ENCODE measurements around the gene MAPK7. TPM values are rescaled to one million over a fixed set of nuclear protein-coding genes. Genes with fewer than 3 reads are reported as not detected.
A peak's percentile ranks its signal among the peaks of the same experiment; 100 is the strongest.

The MAPK7 gene
- 17.3 and 20.3 TPM in 2 replicates for total RNA-seq

DNA sequence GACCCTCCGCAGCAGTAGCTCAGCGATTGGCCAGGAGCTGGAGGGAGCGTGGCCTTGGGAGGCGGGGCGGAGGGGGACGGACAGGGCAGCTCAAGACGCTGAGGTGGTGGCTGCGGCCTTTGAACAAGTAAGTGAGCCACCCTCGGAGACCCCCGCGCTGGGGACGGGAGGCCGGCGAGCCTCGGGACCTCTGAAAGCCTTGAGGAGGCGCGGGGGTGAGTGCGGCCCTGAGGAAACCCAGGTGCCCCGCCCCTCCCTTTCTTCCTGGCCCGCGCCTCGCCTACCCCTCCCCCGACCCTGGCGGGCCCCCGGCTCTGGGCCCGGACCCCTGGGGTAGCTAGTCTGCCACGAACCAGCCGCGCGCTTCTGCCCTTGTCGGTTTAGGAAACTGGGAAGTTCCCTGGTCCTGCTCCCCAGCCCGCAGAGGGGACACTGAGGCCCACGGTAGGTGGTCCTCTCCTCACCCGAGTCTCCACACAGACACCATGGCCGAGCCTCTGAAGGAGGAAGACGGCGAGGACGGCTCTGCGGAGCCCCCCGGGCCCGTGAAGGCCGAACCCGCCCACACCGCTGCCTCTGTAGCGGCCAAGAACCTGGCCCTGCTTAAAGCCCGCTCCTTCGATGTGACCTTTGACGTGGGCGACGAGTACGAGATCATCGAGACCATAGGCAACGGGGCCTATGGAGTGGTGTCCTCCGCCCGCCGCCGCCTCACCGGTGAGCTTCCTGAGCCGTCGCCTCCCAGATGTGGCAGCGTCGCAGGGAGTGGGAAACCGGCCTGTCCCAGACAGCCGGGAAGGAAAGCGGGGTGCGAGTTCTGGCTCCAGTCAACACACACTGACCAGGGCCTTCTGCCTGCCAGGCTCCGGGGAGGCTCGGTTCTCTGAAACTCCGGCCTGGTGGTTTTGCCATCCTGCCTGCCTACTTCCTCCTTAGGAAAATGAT, at the start of gene MAPK7:
Gene MAPK7 (plus strand): TSS at position 83 of the 945 bp plus-strand sequence. CDS start 403 bp downstream, at position 486.

DNA sequence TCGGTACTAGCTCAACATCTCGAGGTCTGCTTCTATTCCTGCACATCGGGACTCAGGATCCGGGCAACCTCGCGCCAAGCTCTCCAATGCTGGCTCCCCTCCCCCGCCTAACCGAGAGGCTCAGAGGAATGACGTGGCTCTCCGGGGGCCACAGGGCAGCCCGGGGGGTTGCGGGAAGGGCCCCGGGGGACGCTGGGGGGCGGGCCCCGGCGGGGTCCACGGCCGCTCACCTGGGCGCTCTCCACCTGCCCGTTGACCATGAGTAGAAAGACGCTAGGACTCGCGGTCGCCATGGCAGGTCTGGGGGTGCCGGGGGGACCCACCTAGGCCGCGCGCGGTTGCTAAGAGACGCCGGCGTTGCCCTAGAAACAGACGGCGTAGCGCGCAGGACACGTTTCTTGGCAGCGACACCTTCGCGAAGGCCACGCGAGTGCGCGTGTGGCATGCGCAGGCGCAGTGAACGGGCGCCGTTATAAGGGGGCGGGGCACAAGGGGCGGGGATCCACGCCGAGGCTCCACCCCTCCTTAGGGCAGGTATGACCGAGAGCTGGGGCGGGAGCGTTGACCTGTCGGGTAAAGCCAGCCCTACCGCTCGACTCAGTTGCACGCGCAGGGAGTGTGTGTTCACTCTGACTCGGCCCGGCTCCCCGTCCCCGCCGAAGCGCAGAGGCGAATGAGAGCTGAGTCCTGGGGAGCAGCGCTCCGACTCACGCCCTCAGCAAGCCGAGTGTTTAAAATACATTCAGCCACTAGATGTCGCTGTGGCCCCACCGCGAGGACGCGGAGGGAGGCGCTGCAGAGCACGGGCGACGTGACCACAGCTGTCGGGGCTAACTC, 15.8 kb upstream of the MAPK7 start, which contains the start of gene B9D1:
Gene B9D1 (minus strand): TSS at position 447 of the 837 bp plus-strand sequence. CDS start 154 bp downstream, at position 293.

DNA sequence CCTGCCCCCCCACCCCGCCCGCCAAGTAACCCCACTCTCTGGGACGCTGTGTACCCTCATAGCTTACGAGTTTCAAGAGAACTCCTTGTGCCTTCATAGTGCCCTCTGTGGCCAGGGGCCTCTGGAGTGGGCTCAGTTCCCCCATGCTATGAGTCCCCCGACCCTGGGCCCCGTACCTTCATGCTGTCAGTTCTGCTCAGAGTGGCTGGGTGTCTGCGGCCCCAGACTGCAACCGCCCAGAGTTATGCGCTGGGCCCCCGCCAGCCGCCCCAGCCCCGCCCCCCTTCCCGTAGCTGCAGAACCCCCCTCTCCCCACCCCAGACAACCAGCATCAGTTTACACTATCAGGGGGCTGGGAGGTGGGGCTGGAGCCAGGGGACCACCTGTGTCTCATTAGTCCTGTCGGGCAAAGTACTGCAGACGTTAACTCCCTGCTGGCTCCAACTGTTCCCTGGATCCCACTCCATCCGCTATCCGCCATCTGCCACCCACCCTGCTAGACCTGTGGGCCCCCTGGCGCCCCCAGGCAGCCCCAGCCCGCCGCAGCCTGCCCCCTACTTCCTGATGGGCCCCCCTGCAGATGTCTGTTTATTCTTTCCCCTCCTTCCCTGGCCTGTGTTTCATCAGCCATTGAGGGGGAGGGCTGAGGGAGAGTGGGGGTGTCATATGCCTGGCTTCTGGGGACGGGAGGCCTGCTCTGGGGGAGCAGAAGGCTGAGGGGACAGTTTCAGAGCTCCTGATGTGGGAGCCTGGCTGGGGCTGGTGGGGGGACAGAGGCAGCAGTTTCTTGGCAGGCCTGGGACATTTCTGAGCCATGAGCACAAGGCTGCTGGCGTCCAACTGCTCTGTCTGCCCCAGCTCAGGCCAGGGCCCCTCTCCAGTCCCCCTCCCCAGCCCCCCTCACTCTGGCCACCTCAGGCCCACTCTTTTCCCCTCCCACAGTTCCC, 8.9 kb downstream of the MAPK7 start, which contains the start of gene MFAP4:
Gene MFAP4 (minus strand): TSS at position 217 of the 947 bp plus-strand sequence. CDS start 35 bp downstream, at position 182.

DNA sequence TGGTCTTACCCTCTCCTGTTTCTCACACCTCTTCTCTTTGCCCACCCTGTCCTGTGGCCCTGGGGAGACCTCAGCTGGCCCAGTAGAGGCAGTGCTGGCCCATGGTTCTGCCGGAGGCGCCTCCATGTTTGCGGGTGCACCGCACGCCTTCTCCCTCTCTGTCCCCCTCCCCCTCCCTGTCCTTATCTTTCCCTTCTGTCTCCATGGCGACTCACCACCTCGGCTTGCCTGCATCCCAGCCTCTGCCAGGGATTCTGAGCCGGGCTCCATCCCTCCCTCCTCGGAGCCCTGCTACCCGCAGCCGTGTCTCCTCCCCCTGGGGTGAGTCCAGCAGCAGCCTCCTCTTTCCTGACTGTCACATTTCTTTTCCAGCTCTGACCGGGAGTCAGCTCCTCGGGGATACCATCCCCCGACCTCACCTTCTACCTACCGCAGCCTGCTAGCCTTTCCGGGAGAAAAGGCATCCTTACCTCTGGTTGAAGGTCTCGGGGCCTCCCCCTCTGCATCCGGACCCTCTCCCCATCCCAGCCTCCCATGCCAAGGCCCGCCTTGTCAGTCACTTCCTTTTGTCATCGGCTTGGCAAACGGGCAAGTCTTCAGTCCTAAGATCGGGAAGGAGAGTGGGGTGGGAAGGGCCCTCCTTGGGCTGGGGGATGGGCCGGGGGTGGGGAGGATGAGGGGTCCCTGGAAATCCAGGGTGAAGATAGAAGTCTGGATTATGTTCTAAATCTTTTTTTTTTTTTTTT, 32.8 kb downstream of the MAPK7 start, which contains the start of gene RNF112:
Gene RNF112 (plus strand): TSS at position 358 of the 746 bp plus-strand sequence. CDS start 177 bp downstream, at position 535.

Small RNA genes within 50 kb of the gene (small RNA-seq; reads per million reads assigned to genes)
- gene MIR1180 (1.1 reads per million, percentile 61 among the genes with 10 or more reads in this experiment), gene RF00537 (not detected)

Other genes with a start within 250 kb of the MAPK7 start
- gene EPN2, start 141.1 kb upstream of the MAPK7 start, total RNA-seq = 34.9 and 40.4 TPM in 2 replicates
- 18.9 and 20.6 TPM in 2 replicates for gene B9D1, start 15.8 kb upstream of the MAPK7 start, total RNA-seq
- gene MFAP4, start 8.7 kb downstream of the MAPK7 start, total RNA-seq = 0.33 TPM in 1 of 2 replicates, not detected in the other
- 0.10 TPM in 1 of 2 replicates, not detected in the other for gene RNF112, start 32.7 kb downstream of the MAPK7 start, total RNA-seq
- gene SLC47A1, start 155.4 kb downstream of the MAPK7 start, total RNA-seq = 0.33 and 3.2 TPM in 2 replicates